Adrenal gland (tissue), 5 donors: ENCODE data around the gene BEST4.

Experiments
- CTCF ChIP-seq, 6 experiments: fragments of 450-650 bp in 4 of 6; fragments of 200-600 bp in 2 of 6; sonication (generic) in 1 of 6; IDR thresholded peaks; 1 replicate in 5 of 6; 2 replicates in 1 of 6; pipeline versions ENCODE4 v1.5.1 to v1.8.0; 2016 to 2021; ENCODE audit warnings: antibody characterized with exemption in 6 of 6, mild to moderate bottlenecking in 2 of 6, moderate library complexity in 1 of 6
- POLR2A ChIP-seq, 2 donors: fragments of 450-650 bp; IDR thresholded peaks; one replicate each; pipeline ENCODE4 v1.6.1; 2017; ENCODE audit warnings: antibody characterized with exemption in 2 of 2, mild to moderate bottlenecking in 2 of 2, moderate library complexity in 1 of 2
- donor health status: DM: no; HTN: no; CAD: no.

- no peak for TF ChIP-seq CTCF (IDR thresholded peaks at IDR 0.05)
- no peak for TF ChIP-seq POLR2A (IDR thresholded peaks at IDR 0.05)
Observed at GRCh38 chr1:44757420-44757819, 30.6 kb downstream of the BEST4 start.
